DMS153 treated with DMSO at 0.1 percent for 48 hours (cell line): ENCODE data around the gene MPHOSPH8.
"Not testable (repeated sequence)": the region's sequence is repeated elsewhere in the genome, so short reads cannot be mapped to it uniquely, and the experiment has no call there.

Experiments used
- DNase-seq: peaks from one replicate; lab custom pipeline; 2025; ENCODE audit not compliant: unreplicated experiment; lab: John Stamatoyannopoulos, UW

Gene MPHOSPH8

GRCh38 chr13:19632915-19633478, 462 bp upstream of the MPHOSPH8 start:
- DNase-seq: no peak

- no peak for DNase-seq
Measured at GRCh38 chr13:19634256-19634740, 839 bp downstream of the MPHOSPH8 start.

- not testable (repeated sequence) for DNase-seq
Measured at GRCh38 chr13:19635926-19636325, 2.5 kb downstream of the MPHOSPH8 start.

GRCh38 chr13:19643652-19644051, 10.2 kb downstream of the MPHOSPH8 start:
- no peak for DNase-seq

- no peak for DNase-seq
Measured at GRCh38 chr13:19645000-19645399, 11.5 kb downstream of the MPHOSPH8 start.

- DNase-seq: no peak
Measured at GRCh38 chr13:19646063-19646462, 12.6 kb downstream of the MPHOSPH8 start.

- no peak for DNase-seq
Measured at GRCh38 chr13:19650742-19651141, 17.3 kb downstream of the MPHOSPH8 start.

- DNase-seq: no peak
Measured at GRCh38 chr13:19657872-19658591, 24.6 kb downstream of the MPHOSPH8 start.

GRCh38 chr13:19658831-19659230, 25.4 kb downstream of the MPHOSPH8 start:
- no peak for DNase-seq

GRCh38 chr13:19661126-19661525, 27.7 kb downstream of the MPHOSPH8 start:
- no peak for DNase-seq

GRCh38 chr13:19661561-19661960, 28.1 kb downstream of the MPHOSPH8 start:
- DNase-seq: no peak

GRCh38 chr13:19663416-19663979, 30.0 kb downstream of the MPHOSPH8 start:
- no peak for DNase-seq

- no peak for DNase-seq
Measured at GRCh38 chr13:19664481-19665230, 31.2 kb downstream of the MPHOSPH8 start.

GRCh38 chr13:19665427-19665859, 32.0 kb downstream of the MPHOSPH8 start:
- no peak for DNase-seq

- DNase-seq: no peak
Measured at GRCh38 chr13:19668778-19669177, 35.3 kb downstream of the MPHOSPH8 start.

- no peak for DNase-seq
Measured at GRCh38 chr13:19670147-19670546, 36.7 kb downstream of the MPHOSPH8 start.

- DNase-seq: no peak
Measured at GRCh38 chr13:19672990-19673389, 39.5 kb downstream of the MPHOSPH8 start.

GRCh38 chr13:19673473-19674430, 40.3 kb downstream of the MPHOSPH8 start:
- no peak for DNase-seq

- no peak for DNase-seq
Measured at GRCh38 chr13:19674898-19675297, 41.4 kb downstream of the MPHOSPH8 start.

- no peak for DNase-seq
Measured at GRCh38 chr13:19676168-19676567, 42.7 kb downstream of the MPHOSPH8 start.
